Activated T-cell treated with anti-CD3 and anti-CD28 coated beads, Interleukin-2, amount 50 U/mL, for 1 hour (primary cell): Measurements from ENCODE around the gene PIEZO2.

Experiments
- DNase-seq: peaks from one replicate; pipeline ENCODE4 v3.0.0-alpha.2; 2020

The PIEZO2 gene

GRCh38 chr18:11064106-11064505, 85.3 kb downstream of the PIEZO2 start:
- no peak for DNase-seq

GRCh38 chr18:11055721-11056120, 93.6 kb downstream of the PIEZO2 start:
- no peak for DNase-seq

GRCh38 chr18:11054497-11054896, 94.9 kb downstream of the PIEZO2 start:
- no peak for DNase-seq

GRCh38 chr18:11053293-11053692, 96.1 kb downstream of the PIEZO2 start:
- DNase-seq: no peak

DNA sequence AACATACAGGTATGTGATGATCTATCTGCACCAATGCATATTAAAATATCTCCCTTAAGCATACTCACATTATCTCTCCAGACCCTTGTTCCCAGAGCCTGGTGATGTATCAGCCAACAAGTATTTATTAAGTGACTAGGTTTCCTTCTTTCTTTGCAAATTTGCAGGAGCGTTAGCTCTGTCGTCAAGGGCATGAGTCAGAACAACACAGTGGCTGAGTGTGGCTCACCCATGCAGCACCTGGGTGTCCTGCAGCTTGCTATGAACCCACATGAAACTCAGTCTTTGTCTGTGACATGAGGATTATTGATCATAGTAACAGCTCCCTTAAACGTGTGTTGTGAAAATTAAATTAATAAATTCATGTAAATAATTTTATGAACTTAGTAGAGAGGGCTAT, 96.6 kb downstream of the PIEZO2 start:
- no peak for DNase-seq

DNA sequence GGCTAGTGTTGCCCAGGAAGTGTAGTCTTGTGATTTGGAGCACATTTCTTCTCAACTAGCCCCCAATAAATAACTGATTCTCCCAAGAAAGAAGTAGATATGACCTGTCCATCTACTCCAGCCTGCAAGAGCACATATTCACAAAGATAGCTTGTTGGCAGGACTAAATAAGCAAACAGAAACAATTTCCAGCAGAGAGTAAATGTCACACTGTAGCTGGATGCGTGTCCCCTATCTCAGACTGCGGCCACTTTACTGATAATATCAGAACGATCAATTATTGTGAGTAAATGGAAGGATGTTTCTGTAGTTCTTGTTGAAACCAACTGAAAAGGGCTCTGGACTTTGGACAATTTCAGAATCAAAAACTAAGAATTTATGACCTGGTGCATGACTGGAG, 97.9 kb downstream of the PIEZO2 start:
- no peak for DNase-seq

DNA sequence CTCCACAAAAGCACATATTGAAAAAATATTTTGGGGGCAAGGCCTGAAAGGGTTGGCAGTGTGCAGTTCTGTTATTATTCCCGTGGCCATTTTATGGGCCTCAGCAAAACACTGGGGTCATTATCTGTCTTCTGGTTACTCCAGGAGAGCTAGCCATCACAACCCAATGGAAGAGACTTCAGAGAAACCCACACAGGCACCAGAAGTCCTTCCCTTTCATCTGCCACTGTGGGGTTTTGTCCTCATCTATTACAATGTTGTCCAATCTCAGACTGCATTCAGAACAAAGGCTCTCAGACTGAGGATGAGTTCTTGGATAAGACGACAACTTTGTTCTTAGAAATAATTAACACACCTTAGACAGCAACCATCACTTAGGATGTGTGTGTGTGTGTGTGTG, 98.4 kb downstream of the PIEZO2 start:
- no peak for DNase-seq

- DNase-seq: no peak
Observed at GRCh38 chr18:11047817-11048216, 101.6 kb downstream of the PIEZO2 start.

DNA sequence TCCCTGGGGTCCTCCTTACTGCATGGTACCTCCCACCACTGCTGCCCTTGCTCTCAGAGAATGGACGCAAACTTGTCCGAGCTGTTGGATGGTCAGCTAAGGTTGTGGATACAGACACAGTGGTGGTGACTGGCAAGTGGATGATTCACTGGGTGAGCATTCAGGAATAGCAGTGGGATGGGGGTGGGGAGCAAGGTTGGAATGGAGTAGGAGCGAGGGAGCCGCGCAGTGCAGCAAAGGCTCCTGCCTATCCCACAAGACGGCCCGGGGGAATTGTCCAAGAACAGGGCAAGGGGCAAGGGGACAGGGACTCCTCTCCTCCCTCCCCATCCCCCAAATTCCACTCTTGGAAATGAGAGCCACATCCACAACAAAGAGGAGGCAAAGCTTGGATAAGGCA, 102.2 kb downstream of the PIEZO2 start:
- DNase-seq: no peak

DNA sequence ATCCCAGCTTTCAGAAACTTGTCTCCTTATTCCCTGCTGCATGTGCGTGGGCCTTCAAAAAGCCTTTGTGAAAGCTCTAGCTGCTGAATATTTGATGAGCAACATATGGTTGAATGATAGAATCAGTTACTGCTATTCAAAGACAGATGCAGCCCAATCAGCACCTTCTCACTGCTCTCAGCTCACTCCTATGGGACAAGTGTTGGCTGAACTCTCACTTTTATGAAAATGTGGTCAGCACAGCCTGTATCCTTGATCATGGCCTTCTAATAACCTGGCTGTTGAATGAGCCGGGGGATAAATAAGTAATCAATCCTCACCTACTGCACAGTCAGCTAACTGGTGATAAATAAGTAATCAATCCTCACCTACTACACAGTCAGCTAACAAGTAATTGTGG, 103.2 kb downstream of the PIEZO2 start:
- DNase-seq: no peak

DNA sequence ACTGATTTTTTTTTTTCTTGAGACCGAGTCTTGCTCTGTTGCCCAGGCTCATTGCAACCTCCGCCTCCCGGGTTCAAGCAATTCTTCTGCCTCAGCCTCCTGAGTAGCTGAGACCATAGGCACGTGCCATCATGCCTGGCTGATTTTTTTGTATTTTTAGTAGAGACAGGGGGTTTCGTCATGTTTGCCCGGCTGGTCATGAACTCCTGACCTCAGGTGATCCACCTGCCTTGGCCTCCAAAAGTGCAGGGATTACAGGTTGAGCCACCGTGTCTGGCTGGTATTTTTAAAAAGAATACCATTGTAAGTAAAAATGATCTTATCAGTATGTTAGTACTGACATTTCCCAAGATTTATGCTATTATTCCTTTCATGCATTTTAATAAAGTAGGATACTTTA, 105.7 kb downstream of the PIEZO2 start:
- DNase-seq: no peak

GRCh38 chr18:11042247-11042646, 107.1 kb downstream of the PIEZO2 start:
- no peak for DNase-seq

DNA sequence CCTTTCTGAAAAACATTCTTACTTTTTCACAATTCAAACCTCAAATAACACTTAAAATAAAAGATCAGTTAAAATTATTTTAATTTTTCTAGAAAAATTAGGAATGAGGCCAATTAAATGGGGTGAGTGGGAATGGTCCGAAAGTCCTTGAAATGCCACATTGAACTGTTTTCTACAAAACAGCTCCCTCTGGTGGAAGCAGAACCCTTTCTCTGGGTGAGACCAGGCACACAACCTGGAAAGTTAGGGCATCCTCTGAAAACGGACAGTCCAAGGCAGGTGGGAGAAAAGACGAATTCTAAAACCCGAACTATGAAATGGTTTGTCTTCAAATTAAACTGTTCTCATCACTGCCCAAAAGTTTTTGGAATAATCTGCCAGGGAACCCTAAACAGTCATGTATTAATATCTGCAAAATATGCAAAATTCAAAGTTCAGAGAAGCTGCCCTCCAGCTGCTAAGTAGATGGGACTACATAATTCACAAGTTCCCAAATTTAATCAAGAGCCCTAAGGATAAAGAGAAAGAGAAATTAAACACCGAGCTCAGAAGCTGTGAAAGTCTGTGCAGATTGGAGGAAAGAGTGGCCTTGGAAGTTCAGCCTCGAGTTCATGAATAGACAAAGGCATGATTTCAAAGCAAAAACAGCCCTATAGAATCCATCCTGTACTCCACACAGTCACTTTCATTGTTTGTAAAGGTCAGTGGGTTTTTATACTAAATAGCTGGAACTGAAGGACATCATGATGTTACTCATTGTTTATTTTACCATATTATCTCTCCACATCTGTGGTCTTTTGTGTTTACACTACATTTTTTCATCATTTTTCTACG, 108.3 kb downstream of the PIEZO2 start:
- no peak for DNase-seq

GRCh38 chr18:11040359-11040758, 109.0 kb downstream of the PIEZO2 start:
- no peak for DNase-seq

- no peak for DNase-seq
Observed at GRCh38 chr18:11037533-11038240, 111.7 kb downstream of the PIEZO2 start.

DNA sequence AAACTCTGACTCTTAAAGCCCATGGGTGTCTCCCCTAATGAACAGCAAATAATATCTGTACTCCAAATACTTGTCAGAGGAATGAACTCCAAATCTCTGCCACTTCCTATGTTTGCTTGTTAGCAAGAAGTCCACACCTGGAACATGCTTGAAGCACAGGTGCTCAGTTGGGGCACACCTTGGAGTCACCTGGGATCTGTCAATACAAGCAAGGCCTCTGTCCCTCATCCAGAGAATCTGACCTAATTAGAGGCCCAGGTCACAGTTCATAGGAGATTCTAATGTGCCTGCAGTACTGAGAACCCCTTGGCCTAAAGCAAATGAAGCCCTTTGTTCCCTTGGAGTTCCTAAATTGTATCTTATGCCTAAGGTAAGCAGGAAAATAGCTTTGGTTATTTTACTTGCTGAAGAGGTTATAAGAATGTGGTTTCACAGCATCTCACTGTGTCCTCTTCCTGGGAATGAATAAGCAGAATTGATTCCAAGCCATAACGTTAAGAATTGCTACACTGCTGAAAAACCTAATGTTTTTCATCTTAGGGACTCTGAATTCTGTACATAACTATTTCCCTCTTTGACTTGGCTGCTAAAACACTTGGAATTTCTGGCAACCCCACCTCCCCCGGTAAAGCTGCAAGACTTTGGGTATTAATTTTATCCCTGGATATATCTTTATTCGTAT, 113.4 kb downstream of the PIEZO2 start:
- DNase-seq: no peak

- DNase-seq: no peak
Observed at GRCh38 chr18:11035376-11035775, 114.0 kb downstream of the PIEZO2 start.

GRCh38 chr18:11034884-11035283, 114.5 kb downstream of the PIEZO2 start:
- DNase-seq: no peak

DNA sequence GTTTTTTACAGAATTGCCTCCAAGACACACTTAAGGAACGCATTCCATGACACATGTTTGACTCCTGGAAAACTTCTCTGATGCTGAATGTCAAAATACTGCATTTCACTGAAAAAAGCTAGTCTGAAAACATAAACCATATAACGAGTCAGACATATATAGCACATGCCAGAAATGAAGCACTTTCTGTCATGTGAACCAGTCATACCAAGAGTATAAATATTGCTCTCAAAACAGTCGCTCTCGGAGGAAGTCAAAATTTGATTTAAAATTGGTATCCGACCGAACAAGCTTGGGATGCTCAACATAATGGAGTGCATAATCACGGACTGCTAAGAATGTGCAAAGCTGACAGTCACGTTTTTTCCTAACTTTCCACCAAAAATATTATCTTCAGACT, 115.9 kb downstream of the PIEZO2 start:
- DNase-seq: no peak

- no peak for DNase-seq
Observed at GRCh38 chr18:11031966-11032365, 117.4 kb downstream of the PIEZO2 start.

GRCh38 chr18:11029021-11029420, 120.3 kb downstream of the PIEZO2 start:
- no peak for DNase-seq

GRCh38 chr18:11027862-11028261, 121.5 kb downstream of the PIEZO2 start:
- DNase-seq: no peak

DNA sequence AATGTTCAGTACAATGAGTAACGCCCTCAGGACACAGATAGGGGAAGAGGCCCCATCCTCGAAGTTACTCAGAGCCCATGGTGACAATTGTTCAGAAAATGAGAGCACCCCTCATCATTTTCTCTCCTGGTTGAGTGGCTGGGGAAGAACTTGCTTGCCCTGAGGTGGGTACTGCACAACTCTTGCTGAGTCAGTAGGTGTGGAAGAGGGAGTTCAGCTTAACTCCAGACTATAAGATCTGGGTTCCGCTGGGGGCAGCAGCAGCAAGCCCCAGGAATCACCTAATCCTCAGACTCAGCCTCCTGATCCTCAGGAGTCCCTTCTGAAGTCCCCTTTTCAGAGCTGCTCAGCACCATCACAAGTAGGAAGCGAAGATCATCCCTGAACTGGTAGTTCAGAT, 123.7 kb downstream of the PIEZO2 start:
- DNase-seq: no peak
